ENCODE measurements around the gene TTC39B. TPM values are rescaled to one million over a fixed set of nuclear protein-coding genes. Genes with fewer than 3 reads are reported as not detected.

TTC39B gene
- total RNA-seq = 16.1 and 26.1 TPM in 2 replicates

DNA sequence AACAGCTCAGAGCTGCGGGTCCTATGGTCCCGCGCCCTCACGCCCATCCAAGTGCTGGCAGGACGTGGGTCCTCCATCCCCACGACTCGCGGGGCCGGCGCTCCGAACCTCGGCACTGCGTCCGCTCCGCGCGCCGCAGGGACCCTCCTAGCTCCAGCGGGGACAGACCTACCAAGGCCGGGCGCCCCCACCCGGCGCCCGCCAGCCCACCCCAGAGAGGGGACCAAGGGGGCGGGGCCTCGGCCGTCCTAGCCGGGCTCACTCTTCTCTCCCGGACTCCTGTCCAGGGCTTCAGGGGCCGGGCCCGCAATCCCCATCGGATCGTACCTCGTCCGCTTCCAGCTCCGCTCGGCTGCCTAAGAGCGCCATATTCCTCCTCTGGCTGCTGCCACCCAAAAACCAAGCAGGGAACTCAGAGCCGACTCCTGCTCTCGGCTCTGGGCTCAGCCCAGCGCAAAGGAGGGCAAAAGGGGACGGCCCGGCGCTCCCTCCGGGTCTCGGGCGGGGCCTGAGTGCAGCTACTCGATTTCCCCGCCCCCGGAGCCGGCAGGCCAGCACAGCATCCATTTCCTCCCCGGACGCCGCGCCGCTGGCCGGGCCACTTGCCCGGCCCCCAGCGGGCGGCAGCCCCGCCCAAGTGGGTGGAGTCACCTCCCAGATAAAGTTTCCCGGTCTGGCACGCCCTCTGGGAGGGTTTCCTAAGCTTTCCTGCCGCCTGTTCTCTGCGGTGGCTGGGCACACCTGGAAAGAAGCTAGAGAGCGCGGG is at the start of gene TTC39B:
Gene TTC39B, minus strand, starts transcription at position 460 of the 766 bp plus-strand sequence. Its CDS starts 91 bp downstream, at position 369.

Other genes starting within 250 kb of the TTC39B start
- 25.3 and 48.3 TPM in 2 replicates for gene SNAPC3, start 115.7 kb upstream of the TTC39B start, total RNA-seq
- gene PSIP1, start 203.8 kb upstream of the TTC39B start, total RNA-seq = 14.5 and 17.4 TPM in 2 replicates
- 2.3 and 3.8 TPM in 2 replicates for gene CCDC171, start 245.8 kb upstream of the TTC39B start, total RNA-seq

Measured in nasal cavity respiratory epithelium epithelial cell of viscerocranial mucosa (primary cell).